ENCODE measurements around the gene SELP. TPM values are rescaled to one million over a fixed set of nuclear protein-coding genes. Genes with fewer than 3 reads are reported as not detected.
"Not testable (repeated sequence)": the region's sequence is repeated elsewhere in the genome, so short reads cannot be mapped to it uniquely, and the experiment has no call there.

SELP gene
- total RNA-seq, 1 experiment from 2014 or later: not detected

DNA sequence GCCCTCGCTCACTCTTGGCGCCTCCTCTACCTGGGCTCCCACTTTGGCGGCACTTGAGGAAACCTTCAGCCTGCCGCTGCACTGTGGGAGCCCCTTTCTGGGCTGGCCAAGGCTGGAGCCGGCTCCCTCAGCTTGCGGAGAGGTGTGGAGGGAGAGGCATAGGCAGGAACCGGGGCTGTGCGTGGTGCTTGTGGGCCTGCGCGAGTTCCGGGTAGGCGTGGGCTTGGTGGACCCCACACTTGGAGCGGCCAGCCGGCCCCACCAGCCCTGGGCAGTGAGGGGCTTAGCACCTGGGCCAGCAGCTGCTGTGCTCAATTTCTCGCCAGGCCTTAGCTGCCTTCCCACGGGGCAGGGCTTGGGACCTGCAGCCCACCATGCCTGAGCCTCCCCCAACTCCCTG is 31.1 kb upstream of the SELP start:
- not testable (repeated sequence) for H3K4me3 ChIP-seq (ENCODE audit: low read length); H2AFZ ChIP-seq (ENCODE audit: low read length); H3K9ac ChIP-seq (ENCODE audit: low read length); H3K4me1 ChIP-seq (ENCODE audit: low read length); H3K9me3 ChIP-seq (ENCODE audit: low read length); H4K20me1 ChIP-seq (ENCODE audit: insufficient read depth, low read depth, low read length); H3K27ac ChIP-seq (ENCODE audit: low read length); H3K27me3 ChIP-seq (ENCODE audit: low read length); H3K9me2 ChIP-seq (replicated peaks; ENCODE audit: insufficient read depth, low read length); H3K4me2 ChIP-seq (ENCODE audit: low read depth, low read length, poor library complexity, severe bottlenecking); DNase-seq; H3K36me3 ChIP-seq (ENCODE audit: insufficient read depth, low read length); H3K79me2 ChIP-seq (ENCODE audit: low read length)

DNA sequence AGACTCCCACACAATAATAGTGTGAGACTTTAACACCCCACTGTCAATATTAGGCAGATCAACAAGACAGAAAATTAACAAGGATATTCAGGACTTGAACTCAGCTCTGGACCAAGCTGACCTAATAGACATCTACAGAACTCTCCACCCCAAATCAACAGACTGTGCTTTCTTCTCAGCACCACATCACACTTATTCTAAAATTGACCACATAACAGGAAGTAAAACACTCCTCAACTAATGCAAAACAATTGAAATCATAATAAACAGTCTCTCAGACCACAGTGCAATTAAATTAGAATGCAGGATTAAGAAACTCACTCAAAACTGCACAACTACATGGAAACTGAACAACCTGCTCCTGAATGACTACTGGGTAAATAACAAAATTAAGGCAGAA is 28.9 kb upstream of the SELP start:
- DNase-seq; H4K20me1 ChIP-seq (ENCODE audit: insufficient read depth, low read depth, low read length); H3K27ac ChIP-seq (ENCODE audit: low read length); H3K4me1 ChIP-seq (ENCODE audit: low read length); H3K36me3 ChIP-seq (ENCODE audit: insufficient read depth, low read length); H3K27me3 ChIP-seq (ENCODE audit: low read length); H3K9ac ChIP-seq (ENCODE audit: low read length); H3K4me2 ChIP-seq (ENCODE audit: low read depth, low read length, poor library complexity, severe bottlenecking); H3K79me2 ChIP-seq (ENCODE audit: low read length); H3K9me2 ChIP-seq (replicated peaks; ENCODE audit: insufficient read depth, low read length); H3K4me3 ChIP-seq (ENCODE audit: low read length); H3K9me3 ChIP-seq (ENCODE audit: low read length); H2AFZ ChIP-seq (ENCODE audit: low read length): not testable (repeated sequence)

DNA sequence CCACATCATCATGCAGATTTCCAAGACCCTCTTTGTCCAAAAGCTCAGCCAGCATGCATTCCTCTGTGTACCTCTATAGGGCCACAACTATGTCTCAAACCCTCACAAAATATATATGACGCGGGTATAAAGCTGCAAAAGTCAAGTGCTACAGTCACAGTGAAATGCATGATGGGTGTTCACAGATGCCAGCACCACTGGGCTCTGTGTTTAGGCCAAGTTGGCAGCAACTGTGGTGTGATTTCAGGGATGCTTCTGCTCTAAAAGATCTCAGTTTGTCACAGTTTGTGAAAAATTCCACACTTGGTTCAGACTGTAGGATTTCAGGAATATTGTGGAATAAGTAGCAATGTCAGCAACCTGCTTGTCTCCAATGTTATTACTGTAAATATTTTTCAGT is 23.9 kb upstream of the SELP start:
- no peaks in the 10 kb centered on the region for H3K9me2 ChIP-seq (replicated peaks; ENCODE audit: insufficient read depth, low read length)
- no peak overlapping the region for H2AFZ ChIP-seq (ENCODE audit: low read length)
- H3K36me3 ChIP-seq (ENCODE audit: insufficient read depth, low read length): no peaks in the 10 kb centered on the region
- DNase-seq: no peak
- H3K27ac ChIP-seq (ENCODE audit: low read length): no peak overlapping the region
- no peaks in the 10 kb centered on the region for H4K20me1 ChIP-seq (ENCODE audit: insufficient read depth, low read depth, low read length)
- H3K4me1 ChIP-seq (ENCODE audit: low read length): no peaks in the 10 kb centered on the region
- no peak overlapping the region for H3K9ac ChIP-seq (ENCODE audit: low read length)
- H3K4me2 ChIP-seq (ENCODE audit: low read depth, low read length, poor library complexity, severe bottlenecking): no peak overlapping the region
- no peaks in the 10 kb centered on the region for H3K9me3 ChIP-seq (ENCODE audit: low read length)
- no peak overlapping the region for H3K4me3 ChIP-seq (ENCODE audit: low read length)
- H3K27me3 ChIP-seq (ENCODE audit: low read length): no peaks in the 10 kb centered on the region
- H3K79me2 ChIP-seq (ENCODE audit: low read length): no peaks in the 10 kb centered on the region

DNA sequence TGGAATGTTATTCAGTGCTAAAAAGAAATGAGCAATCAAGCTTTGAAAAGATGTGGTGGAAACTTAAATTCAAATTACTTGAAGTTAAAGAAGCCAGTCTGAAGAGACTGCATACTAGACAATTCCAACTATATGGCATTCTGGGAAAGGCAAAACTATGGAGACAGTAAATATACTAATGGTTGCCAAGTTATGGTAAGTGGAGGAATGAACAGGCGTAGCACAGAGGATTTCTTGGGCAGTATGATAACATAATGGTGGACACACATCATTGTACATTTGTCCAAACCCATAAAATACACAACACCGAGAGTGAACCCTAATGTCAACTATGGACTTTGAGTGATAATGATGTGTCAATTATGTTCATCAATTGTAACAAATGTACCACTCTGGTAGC is 21.1 kb upstream of the SELP start:
- Histone ChIP-seq H3K79me2 (ENCODE audit: low read length) (no peaks in the 10 kb centered on the region), H3K4me2 (ENCODE audit: low read depth, low read length, poor library complexity, severe bottlenecking) (no peak overlapping the region), H3K4me3 (ENCODE audit: low read length) (no peak overlapping the region), H4K20me1 (ENCODE audit: insufficient read depth, low read depth, low read length) (no peaks in the 10 kb centered on the region), H3K36me3 (ENCODE audit: insufficient read depth, low read length) (no peaks in the 10 kb centered on the region), H3K27ac (ENCODE audit: low read length) (no peak overlapping the region), H3K9ac (ENCODE audit: low read length) (no peak overlapping the region), H3K27me3 (ENCODE audit: low read length) (no peaks in the 10 kb centered on the region), H3K9me2 (replicated peaks; ENCODE audit: insufficient read depth, low read length) (no peaks in the 10 kb centered on the region), H2AFZ (ENCODE audit: low read length) (no peak overlapping the region), H3K4me1 (ENCODE audit: low read length) (no peaks in the 10 kb centered on the region), H3K9me3 (ENCODE audit: low read length) (no peaks in the 10 kb centered on the region)
- no peak for DNase-seq

DNA sequence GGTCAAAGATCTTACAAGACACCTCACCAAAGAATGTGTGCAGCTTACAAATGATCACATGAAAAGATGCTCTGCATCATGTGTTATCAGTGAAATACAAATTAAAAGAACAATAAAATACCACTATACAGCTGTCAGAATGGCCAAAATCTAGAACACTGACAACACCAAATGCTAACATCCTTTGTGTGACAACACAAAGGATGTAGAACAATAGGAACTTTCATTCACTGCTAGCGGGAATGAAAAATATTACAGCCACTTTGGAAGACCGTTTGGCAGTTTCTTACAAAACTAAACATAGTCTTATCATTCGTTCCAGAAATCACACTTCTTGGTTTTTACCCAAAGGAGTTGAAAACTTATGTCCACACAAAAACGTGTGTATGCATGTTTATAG is 20.6 kb upstream of the SELP start:
- no peaks in the 10 kb centered on the region for H4K20me1 ChIP-seq (ENCODE audit: insufficient read depth, low read depth, low read length)
- no peak overlapping the region for H3K9ac ChIP-seq (ENCODE audit: low read length)
- no peak overlapping the region for H3K27ac ChIP-seq (ENCODE audit: low read length)
- H3K27me3 ChIP-seq (ENCODE audit: low read length): no peaks in the 10 kb centered on the region
- no peaks in the 10 kb centered on the region for H3K36me3 ChIP-seq (ENCODE audit: insufficient read depth, low read length)
- no peaks in the 10 kb centered on the region for H3K4me1 ChIP-seq (ENCODE audit: low read length)
- no peak overlapping the region for H2AFZ ChIP-seq (ENCODE audit: low read length)
- no peaks in the 10 kb centered on the region for H3K79me2 ChIP-seq (ENCODE audit: low read length)
- no peaks in the 10 kb centered on the region for H3K9me3 ChIP-seq (ENCODE audit: low read length)
- H3K4me2 ChIP-seq (ENCODE audit: low read depth, low read length, poor library complexity, severe bottlenecking): no peak overlapping the region
- no peak for DNase-seq
- H3K4me3 ChIP-seq (ENCODE audit: low read length): no peak overlapping the region
- H3K9me2 ChIP-seq (replicated peaks; ENCODE audit: insufficient read depth, low read length): no peaks in the 10 kb centered on the region

DNA sequence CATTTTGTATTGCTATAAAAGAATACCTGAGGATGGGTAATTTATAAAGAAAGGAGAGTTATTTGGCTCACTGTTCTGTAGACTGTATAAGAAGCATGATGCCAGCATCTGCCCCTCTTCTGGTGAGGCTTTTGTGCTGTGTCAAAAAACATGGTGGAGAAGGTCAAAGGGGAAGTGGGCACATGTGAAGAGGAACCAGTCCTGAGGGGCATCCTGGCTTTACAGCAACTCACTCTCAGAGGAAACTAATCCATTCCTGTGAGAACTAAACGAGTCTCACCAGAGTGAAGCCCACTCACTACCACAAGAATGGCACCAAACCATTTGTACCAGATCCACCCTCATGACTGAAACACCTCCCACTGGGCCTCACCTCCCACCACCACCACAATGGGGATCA is 18.8 kb upstream of the SELP start:
- Histone ChIP-seq H2AFZ (ENCODE audit: low read length) (no peak overlapping the region), H3K27ac (ENCODE audit: low read length) (no peak overlapping the region)

DNA sequence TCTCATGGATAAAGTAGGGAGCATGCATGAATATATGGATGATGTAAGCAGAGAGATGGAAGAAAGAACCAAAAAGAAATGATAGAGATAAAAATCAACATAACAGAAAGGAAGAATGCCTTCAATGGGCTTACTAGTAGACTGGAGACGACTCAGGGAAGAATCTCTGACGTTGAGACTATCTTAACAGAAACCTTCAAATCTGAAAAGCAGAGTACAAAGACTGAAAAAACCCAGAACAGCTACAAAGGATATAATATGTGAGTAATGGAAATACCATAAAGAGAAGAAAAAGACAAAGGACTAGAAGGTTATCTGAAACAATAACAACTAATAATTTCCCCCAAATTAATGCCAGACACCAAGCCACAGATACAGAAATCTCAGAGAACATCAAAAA is 18.3 kb upstream of the SELP start:
- H3K9ac ChIP-seq (ENCODE audit: low read length): no peak overlapping the region
- no peaks in the 10 kb centered on the region for H4K20me1 ChIP-seq (ENCODE audit: insufficient read depth, low read depth, low read length)
- H3K27me3 ChIP-seq (ENCODE audit: low read length): no peaks in the 10 kb centered on the region
- no peak overlapping the region for H3K4me2 ChIP-seq (ENCODE audit: low read depth, low read length, poor library complexity, severe bottlenecking)
- H3K4me1 ChIP-seq (ENCODE audit: low read length): no peaks in the 10 kb centered on the region
- H3K9me3 ChIP-seq (ENCODE audit: low read length): no peaks in the 10 kb centered on the region
- DNase-seq: no peak
- H3K4me3 ChIP-seq (ENCODE audit: low read length): no peak overlapping the region
- no peak overlapping the region for H3K27ac ChIP-seq (ENCODE audit: low read length)
- no peaks in the 10 kb centered on the region for H3K9me2 ChIP-seq (replicated peaks; ENCODE audit: insufficient read depth, low read length)
- H2AFZ ChIP-seq (ENCODE audit: low read length): no peak overlapping the region
- no peaks in the 10 kb centered on the region for H3K79me2 ChIP-seq (ENCODE audit: low read length)
- H3K36me3 ChIP-seq (ENCODE audit: insufficient read depth, low read length): no peaks in the 10 kb centered on the region

More for the DNA sequence above, 18.8 kb upstream of the SELP start:
- Histone ChIP-seq H3K4me3 (ENCODE audit: low read length) (no peak overlapping the region), H3K9ac (ENCODE audit: low read length) (no peak overlapping the region), H3K36me3 (ENCODE audit: insufficient read depth, low read length) (no peaks in the 10 kb centered on the region), H3K4me1 (ENCODE audit: low read length) (no peaks in the 10 kb centered on the region), H3K9me2 (replicated peaks; ENCODE audit: insufficient read depth, low read length) (no peaks in the 10 kb centered on the region), H3K9me3 (ENCODE audit: low read length) (no peaks in the 10 kb centered on the region), H3K4me2 (ENCODE audit: low read depth, low read length, poor library complexity, severe bottlenecking) (no peak overlapping the region), H4K20me1 (ENCODE audit: insufficient read depth, low read depth, low read length) (no peaks in the 10 kb centered on the region), H3K79me2 (ENCODE audit: low read length) (no peaks in the 10 kb centered on the region), H3K27me3 (ENCODE audit: low read length) (no peaks in the 10 kb centered on the region)
- DNase-seq: no peak

DNA sequence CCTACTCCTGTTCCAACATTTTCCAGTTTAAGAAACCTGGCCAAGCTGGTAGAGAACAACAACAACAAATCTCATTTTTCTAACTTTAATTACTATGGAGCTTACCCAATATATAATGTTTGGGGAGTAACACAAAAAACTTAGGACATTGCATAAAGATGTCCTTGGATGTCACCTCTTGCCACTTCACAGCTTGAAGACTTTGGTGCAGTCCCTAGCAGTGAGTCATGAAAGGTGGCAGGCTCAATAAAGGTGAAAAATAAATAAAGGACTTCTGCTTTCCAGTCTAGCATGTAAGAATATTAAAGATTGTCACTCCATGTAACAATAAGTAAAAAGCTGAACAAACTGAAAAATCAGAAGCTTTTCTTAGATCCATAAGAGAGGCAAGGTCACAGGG is 17.6 kb upstream of the SELP start:
- Histone ChIP-seq H3K9me3 (ENCODE audit: low read length) (no peaks in the 10 kb centered on the region), H3K27me3 (ENCODE audit: low read length) (no peaks in the 10 kb centered on the region), H3K9me2 (replicated peaks; ENCODE audit: insufficient read depth, low read length) (no peaks in the 10 kb centered on the region), H3K4me2 (ENCODE audit: low read depth, low read length, poor library complexity, severe bottlenecking) (no peak overlapping the region), H4K20me1 (ENCODE audit: insufficient read depth, low read depth, low read length) (no peaks in the 10 kb centered on the region), H3K79me2 (ENCODE audit: low read length) (no peaks in the 10 kb centered on the region), H3K4me1 (ENCODE audit: low read length) (no peaks in the 10 kb centered on the region), H3K27ac (ENCODE audit: low read length) (no peak overlapping the region), H3K4me3 (ENCODE audit: low read length) (no peak overlapping the region), H2AFZ (ENCODE audit: low read length) (no peak overlapping the region), H3K9ac (ENCODE audit: low read length) (no peak overlapping the region), H3K36me3 (ENCODE audit: insufficient read depth, low read length) (no peaks in the 10 kb centered on the region)
- no peak for DNase-seq

DNA sequence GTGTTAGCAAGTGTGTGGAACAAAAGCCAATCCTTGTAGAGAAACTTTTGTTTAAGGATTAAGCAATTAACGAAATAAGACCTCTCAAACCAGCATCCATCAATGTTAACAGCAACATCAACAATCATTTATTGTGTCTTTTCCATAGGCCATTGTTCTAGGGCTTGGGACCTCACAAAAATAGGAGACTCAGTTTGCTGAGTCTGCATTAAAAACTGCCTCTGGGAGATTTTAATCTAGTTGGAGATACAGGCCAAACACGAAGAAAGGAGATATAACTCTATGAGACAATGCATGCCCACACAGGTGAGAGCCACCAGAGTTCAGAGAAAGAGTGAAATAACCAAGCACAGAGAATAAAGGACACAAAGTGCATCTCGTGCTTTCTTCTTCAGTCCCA is 14.4 kb upstream of the SELP start:
- H2AFZ ChIP-seq (ENCODE audit: low read length): no peak overlapping the region
- no peaks in the 10 kb centered on the region for H4K20me1 ChIP-seq (ENCODE audit: insufficient read depth, low read depth, low read length)
- no peaks in the 10 kb centered on the region for H3K36me3 ChIP-seq (ENCODE audit: insufficient read depth, low read length)
- H3K79me2 ChIP-seq (ENCODE audit: low read length): no peaks in the 10 kb centered on the region
- H3K9me2 ChIP-seq (replicated peaks; ENCODE audit: insufficient read depth, low read length): no peaks in the 10 kb centered on the region
- no peak overlapping the region for H3K9ac ChIP-seq (ENCODE audit: low read length)
- DNase-seq: no peak
- H3K4me2 ChIP-seq (ENCODE audit: low read depth, low read length, poor library complexity, severe bottlenecking): no peak overlapping the region
- H3K4me1 ChIP-seq (ENCODE audit: low read length): no peaks in the 10 kb centered on the region
- H3K9me3 ChIP-seq (ENCODE audit: low read length): no peaks in the 10 kb centered on the region
- no peak overlapping the region for H3K27ac ChIP-seq (ENCODE audit: low read length)
- H3K4me3 ChIP-seq (ENCODE audit: low read length): no peak overlapping the region
- H3K27me3 ChIP-seq (ENCODE audit: low read length): no peaks in the 10 kb centered on the region
